DMS114 treated with DMSO at 0.1 percent for 48 hours (cell line): ENCODE results near the gene KLHL26.
"Not testable (repeated sequence)": the region's sequence is repeated elsewhere in the genome, so short reads cannot be mapped to it uniquely, and the experiment has no call there.

Source experiments
- DNase-seq: peaks from one replicate; lab custom pipeline; 2025; ENCODE audit not compliant: unreplicated experiment; lab: John Stamatoyannopoulos, UW

Gene KLHL26, protein sequence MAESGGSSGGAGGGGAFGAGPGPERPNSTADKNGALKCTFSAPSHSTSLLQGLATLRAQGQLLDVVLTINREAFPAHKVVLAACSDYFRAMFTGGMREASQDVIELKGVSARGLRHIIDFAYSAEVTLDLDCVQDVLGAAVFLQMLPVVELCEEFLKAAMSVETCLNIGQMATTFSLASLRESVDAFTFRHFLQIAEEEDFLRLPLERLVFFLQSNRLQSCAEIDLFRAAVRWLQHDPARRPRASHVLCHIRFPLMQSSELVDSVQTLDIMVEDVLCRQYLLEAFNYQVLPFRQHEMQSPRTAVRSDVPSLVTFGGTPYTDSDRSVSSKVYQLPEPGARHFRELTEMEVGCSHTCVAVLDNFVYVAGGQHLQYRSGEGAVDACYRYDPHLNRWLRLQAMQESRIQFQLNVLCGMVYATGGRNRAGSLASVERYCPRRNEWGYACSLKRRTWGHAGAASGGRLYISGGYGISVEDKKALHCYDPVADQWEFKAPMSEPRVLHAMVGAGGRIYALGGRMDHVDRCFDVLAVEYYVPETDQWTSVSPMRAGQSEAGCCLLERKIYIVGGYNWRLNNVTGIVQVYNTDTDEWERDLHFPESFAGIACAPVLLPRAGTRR

DNA sequence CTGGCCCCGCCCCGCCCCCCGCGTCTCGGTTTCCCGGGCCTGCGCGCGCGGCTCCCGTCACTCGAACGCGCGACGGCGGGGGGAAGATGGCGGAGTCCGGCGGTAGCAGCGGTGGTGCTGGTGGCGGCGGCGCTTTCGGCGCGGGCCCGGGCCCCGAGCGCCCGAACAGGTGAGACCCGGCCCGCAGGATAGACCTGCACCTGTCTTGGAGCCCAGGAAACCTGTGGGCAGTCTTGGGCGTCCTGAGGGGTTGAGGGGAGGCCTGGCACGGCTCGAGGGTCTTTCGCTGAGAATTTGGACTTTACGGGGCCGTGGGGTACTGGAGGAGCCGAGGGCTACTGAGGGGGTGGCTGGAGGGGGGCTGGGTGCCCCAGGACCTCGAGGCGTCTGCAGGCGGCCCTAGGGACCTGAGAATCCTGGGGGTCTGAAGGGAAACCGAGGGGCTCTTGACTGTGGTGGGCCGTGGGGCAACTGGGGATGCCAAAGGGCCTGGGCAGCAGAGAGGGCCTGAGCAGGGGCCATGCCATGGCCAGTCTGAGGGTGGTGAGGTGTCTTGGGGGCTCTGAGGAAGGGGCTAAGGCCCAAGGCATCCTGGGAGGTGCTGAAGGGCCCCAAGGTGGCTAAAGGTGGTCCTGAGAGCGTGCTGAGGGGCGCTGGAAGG lies at the start of gene KLHL26:
TSS of gene KLHL26 (plus strand) at position 60 of the 661 bp plus-strand sequence. CDS start at position 87, 27 bp downstream.
- no peak for DNase-seq

DNA sequence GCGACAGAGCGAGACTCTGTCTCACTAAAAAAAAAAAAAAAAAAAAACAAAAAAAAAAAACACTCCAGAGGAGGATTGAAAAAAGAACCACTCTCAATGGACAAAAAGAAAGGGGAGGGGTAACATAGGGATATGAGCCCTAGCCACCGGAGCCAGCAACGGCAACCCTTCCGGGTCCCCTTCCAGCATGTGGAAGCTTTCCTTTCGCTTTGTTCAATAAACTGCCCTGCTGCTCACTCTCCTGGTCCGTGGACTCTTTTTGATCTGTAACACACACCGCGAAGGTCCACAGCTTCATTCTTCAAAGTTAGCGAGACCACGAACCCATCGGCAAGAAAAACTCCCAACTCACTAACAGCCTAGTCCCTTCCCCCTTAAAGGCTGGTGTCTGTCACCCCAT lies 49.3 kb upstream of the KLHL26 start:
- no peak for DNase-seq

DNA sequence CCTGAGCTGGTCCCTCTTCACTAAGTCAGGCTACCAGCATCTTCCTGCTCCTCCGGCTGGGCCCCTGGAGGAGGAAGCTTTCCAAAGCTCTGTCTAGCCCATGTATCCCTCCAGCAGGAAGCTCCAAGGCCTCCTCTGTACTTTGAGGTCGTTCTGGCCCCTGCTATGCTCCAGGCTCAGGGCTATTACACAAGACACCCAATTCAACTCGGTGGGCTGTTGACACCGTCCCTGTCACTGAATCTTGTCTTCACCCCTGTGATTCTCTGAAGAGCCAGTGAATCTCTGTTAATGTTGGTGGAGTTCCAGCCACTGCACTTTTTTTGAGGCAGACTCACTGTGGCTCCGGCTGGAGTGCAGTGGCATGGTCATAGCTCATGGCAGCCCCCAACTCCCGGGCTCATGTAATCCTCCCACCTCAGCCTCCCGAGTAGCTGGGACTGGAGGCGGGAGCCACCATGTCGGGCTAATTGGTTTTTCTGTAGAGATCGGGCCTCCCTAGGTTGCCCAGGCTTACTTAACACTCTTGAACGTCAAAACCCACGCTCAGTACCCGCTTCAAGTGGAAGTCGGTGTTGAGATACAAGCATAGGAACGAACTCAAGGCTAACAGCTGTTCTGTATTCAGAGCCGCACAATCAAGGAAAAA lies 48.7 kb upstream of the KLHL26 start:
- DNase-seq, result no peak

DNA sequence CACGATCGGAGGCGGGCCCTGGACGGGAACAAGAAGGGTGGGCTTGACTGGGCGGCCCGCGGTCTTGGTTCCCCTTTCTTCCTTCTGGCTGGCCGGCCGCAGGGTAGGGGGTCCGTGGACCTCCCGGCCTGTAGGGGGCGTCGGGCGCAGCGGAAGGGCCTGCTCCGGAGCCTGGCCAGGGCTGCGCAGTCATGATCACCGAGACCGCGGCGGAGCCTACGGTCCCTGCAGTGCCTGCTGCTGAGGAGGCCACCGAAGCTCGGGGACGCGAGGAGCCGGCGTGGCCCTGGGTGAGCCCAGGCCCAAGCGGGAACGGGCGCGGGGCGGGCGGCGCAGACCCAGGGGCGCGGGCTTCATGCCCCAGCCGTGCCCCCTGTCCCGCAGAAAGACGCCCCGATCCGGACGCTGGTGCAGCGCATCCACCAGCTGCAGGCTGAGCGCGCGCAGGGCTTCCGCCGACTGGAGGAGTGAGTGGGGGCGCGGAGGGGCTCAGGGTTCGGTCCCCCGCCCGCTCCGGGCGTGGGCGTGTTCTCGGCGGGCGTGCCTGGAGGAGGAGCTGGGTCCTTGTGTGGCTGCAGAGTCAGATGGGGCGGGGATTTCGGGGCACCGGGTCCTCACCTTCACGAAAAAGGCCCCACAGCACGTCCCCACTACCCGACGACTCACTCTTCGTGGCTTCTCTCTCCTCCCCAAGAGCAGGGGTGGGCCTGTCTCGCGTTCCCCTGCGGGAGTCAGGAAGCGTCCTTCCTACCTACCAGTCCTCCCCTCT lies 48.0 kb upstream of the KLHL26 start, which contains the start of gene REX1BD:
TSS of gene REX1BD (plus strand) at position 188 of the 769 bp plus-strand sequence. CDS start at position 192, 4 bp downstream.
- DNase-seq, result peak; percentile 65

DNA sequence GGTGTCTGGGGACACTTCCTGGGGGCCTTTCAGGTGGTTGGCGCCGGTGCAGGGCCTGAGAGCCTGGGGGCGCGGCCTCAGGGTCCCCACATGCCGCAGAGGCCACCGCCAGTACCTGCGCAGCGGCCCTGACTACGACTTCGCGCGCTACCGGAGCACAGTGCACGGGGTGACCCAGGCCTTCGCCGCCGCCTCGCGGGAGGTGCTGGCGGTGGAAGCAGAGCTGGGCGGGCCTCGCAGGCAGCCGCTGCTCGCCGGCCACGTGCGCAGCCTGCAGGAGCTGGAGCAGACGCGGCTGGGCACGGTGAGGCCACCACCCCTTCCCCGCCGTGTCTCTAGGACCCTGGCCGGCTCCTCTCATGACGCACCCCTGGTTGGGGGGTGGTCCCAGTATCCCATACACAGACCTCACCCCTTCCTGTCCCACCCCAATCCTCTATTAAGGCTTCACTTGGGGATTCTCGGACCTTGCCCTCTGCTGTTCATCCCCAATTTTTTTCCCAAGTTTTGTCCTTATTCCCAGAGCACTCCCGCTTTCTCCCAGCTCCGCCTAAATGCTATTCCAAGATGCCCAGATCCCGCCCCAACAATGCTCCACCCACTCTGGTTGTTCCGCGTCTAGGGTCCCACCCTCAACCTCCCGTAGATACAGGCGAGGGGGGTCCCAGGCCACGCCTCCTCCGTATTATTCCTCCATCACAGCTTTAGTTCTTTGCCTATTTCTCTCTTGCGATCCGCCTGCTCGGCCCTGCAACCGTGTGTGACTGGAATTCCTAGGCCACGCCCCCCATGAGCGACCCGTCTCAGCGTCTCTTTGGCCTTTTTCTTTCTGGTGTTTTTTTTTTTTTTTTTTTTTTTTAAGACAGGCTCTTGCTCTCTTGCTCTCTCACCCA lies 47.2 kb upstream of the KLHL26 start:
- peak; percentile 88 for DNase-seq

DNA sequence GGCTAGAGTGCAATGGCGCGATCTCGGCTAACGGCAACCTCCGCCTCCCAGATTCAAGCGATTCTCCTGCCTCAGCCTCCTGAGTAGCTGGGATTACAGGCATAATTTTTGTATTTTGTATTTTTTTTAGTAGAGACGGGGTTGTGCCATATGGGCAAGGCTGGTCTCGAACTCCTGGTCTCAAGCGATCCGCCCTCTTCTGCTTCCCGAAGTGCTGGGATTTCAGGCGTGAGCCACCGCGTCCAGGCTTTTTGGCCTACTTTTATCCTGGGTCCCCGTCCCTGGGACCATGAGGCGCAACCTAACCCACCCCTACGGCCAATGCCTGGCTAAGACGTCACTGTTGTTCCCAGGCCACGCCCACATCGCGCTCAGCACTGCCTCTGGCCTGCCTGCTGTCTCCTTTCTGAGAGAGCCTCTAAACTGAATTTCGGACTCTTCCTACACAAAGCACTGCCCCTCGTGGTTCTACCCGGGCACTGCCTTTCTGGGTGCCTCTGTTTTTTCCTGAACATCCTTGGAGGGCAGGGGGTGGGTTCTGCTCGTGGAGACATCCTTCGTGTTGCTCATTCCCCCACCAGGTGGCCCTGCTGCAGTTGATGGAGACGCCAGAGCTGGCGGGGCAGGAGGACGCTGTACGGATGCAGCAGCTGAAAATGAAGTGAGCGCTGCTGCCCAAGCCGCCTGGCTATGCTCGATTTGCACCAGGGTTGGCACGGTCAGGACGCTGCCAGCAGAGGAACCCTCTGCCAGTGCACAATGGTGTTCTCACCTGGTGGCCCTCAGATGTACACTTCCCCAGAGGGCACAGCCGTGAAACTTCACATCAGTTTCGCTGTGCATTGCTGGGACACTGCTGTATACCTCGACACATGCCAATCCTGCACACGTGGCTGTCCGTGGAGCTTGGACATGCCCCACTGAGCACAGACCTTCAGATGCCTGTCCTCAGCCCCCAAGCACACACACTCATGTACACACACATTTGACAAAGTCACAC lies 46.3 kb upstream of the KLHL26 start:
- peak; percentile 94 for DNase-seq

DNA sequence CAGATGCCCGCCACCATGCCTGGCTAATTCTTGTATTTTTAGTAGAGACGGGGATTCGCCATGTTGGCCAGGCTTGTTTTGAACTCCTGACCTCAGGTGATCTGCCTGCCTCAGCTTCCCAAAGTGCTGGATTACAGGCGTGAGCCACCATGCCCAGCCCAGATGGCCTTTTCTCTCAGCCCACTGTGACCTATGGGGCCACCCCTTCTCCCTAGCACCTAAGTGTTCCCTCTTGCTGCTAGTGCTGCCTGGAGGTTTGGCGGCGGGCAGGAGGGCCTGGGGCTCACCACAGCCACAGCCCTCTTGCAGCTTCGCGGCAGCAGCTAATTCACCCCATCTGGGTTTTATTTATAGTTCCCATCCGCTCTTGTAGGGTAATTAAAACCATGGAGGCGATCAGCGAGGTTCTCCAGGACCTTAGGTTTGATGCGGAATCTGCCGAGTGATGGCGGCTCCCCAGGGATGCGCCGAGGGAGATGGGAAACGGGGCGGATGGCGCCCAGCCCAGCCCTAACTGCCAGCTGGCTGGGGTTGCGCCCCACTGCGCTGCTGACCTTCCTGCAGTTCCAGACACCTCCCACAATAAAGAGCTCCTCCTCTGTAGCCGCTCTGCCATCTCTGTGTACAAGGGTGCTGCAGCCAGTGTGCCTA lies 45.0 kb upstream of the KLHL26 start:
- no peak for DNase-seq

DNA sequence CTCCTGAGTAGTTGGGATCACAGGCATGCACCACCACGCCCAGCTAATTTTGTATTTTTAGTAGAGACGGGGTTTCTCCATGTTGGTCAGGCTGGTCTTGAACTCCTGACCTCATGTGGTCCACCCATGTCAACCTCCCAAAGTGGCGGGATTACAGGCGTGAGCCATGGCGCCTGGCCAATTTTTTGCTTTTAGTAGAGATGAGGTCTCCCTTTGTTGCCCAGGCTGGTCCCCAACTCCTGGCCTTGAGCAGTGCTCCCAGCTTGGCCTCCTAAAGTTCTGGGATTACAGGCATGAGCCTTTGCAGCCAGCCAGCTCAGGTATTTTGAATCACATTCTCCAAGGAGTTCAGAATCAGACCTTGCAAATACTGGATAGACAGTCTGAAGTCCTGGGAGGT lies 44.1 kb upstream of the KLHL26 start:
- DNase-seq, result not testable (repeated sequence)

DNA sequence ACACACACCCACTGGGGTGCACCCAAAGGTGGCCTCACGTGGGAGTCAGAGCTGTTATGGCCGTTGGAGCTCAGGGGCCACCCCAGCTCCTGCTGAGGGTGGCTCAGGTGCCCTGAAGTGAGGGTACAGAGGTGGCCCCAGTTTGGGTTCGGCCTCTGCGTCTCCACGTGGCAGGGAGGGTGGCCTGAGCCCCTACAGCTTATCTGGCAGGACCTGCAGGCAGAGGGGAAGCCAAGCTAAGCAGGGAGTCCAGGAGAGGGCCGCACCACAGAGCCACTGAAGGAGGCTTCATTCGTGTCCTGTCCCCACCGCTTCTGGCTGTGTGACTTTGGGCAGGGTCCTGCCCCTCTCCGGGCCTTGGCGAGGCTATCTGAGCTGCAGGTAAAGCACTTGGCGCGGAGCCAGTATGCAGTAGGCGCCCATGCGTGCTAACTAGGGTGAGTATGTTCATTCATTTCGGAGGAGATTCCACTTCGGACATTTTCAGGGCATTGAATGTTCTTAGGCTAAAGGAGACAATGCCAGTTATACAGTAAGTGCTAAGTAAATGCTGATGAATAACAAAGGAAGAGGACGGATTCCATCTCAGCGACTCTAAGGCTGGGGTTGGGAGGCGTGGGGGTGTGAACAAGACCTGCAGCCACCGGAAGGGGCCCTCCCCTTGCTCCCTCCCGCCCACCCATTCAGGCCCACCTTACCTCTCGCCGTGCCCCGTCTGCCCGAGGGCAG lies 43.3 kb upstream of the KLHL26 start:
- DNase-seq, result no peak

DNA sequence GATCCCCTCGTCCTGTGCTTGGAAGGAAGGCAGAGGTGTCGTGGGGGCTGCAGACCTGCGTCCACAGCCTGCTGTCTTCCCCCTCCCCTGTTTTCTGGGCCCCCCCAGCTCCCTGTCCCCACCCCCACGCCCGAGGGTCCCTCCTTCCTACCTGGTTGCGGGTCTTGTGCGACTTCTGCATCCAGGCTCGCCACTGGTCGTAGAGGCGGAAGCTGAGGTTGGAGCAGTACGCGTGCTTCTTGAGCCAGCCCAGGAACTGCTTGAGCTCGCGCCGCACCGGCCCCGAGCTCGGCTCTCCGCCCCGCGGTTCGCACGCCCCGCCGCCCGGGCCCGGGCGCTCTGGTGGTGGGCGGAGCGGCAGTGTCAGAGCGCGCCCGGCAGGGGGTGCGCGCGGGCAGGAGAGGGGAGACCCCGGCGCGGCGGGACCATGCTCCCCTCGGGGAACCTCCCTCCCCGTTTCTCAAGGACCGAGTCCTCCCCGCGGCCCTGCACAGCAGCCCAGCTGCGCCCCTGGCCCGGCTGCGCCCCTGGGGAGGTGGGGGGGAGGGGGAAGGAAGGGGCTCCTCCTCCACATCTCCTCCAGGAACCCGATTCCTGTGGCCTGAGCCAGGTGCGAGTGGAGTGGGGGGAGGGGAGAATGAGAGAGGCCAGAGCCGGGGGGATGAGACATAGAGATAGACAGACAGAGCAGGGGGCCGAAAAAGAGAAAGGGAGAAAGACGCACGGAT lies 42.6 kb upstream of the KLHL26 start:
- peak; percentile 38 for DNase-seq

DNA sequence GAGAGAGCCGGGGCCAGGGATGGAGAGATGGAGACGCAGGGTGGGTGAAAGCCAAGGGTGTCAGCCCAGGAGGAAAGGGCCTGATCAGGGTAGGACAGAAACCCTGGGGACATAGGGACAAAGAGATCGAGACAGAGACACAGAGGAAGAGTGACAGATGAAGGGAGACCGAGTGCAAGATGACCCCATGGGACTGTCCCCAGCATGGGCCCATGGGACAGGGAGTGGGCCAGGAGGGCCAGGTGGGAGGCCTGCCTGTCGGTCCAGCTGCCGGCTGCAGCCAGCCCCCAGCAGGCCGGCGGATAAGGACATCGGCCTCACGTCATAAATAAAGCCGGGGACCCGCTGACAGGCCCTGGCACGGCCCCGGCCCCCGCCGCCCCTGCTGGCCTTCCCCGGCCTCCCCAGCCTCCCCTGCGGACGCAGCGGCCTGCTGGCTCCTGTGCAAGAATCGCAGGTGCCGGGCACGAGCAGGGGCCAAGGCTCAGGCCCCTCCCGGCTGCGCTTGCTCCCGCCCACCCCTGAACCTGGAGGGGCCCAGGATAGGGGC lies 41.9 kb upstream of the KLHL26 start:
- DNase-seq, result no peak

DNA sequence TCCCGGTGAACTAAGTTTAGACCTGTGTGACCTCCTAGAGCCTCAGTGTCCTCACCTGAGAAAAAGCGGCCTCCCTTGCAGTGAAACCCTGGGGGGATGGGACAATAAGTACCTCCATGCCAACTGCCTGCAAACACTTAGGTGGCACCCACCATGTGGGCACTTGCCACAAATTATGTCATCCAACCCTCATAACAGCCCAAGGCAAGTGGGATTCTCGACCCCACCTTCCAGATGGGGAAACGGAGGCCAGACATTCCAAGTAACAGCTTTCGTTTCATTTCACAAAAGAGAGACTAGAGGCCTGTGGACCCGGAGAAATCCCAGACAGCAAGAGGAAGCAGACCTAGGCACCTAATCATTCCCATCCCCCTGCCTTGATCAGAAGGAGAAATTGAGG lies 41.4 kb upstream of the KLHL26 start:
- DNase-seq, result no peak

DNA sequence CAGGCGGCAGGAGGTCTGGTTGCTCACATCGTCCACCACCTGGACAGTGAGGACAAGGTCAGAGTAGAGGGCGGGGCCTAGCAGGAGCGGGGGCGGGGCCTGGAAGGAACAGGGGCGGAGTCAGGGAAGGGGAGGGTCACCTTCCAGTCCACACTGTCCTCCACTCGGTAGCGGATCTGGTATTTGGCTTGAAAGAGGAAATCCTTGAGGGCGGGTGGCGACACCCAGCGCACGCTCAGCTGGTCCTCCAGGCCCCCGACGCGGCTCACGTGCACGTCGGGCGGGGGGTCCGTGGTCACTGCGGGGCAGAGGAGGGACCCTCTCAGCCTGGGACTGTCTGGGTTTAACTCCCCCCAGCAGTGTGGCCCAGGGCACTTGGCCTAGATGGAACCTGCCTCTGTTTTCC lies 40.1 kb upstream of the KLHL26 start:
- DNase-seq, result no peak

DNA sequence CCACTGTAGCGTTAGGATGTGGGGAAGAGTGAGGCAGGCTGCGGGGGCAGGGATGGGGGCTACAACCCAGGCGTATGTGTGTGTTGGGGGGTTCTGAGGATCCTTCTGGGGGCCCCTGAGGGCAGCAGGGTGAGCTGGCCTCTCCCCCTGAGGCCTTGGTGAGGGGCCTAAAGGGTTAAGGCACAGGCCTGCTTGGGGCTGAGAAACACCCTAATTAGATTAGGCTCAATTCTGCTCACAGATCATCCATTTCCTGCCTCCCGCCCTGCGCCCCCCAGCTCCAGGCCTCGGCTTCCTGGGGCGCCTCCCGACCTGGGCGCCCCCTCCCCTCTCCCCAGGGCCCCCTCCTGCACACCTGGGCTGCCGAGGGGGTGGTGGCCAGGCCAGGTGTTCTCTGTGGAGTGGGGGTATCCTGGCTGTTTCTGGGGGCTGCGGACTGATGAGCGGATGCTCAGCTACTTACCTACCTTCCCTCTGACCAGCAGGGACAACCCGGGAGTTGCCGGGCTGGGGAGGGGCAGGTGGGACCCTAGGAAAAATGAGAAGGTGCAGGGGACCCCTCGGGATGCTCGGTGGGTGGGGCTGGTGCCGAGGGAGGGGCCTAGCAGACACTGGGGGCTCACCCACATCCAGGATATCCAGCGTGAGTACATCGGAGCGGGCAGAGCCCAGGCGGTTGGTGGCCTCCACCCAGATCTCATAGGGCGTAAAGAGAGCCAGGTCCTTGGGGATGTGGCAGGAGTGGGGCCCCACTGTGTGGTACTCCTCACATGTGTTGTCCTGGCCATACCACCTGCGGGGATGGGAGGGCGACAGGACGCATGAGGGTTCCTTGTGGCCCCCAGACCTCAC lies 38.8 kb upstream of the KLHL26 start:
- no peak for DNase-seq

DNA sequence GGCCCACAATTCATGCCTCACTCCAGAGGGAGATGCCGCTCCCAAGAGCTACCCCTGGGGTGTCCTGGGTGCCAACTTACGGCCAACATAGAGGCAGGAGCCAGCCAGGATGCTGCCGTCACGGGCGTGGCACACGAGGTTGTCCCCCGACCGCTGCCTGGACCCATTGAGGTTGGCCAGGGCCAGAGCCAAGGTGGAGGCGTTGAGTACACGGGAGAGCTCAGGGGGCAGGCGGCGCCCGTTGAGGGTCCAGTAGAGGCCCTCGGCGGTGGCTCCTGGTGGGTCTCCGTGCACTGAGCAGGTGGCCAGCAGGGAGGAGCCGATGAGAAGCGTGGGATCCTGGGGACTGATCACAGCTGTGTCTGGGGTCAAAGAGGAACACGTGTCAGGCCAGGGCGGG lies 37.3 kb upstream of the KLHL26 start:
- no peak for DNase-seq
